GM10266 (cell line): Measurements from ENCODE around the gene KCNH6.

Experiments used
- DNase-seq: peaks from one replicate; pipeline ENCODE4 v3.0.0; 2012; ENCODE audit errors: extremely low spot score
- CTCF ChIP-seq: IDR thresholded peaks from 2 replicates; pipeline ENCODE4 v1.5.1; 2012; ENCODE audit warnings: mild to moderate bottlenecking, low read depth; ENCODE audit not compliant: control insufficient read depth, insufficient read depth; ENCODE audit errors: missing control alignments

Gene KCNH6

DNA sequence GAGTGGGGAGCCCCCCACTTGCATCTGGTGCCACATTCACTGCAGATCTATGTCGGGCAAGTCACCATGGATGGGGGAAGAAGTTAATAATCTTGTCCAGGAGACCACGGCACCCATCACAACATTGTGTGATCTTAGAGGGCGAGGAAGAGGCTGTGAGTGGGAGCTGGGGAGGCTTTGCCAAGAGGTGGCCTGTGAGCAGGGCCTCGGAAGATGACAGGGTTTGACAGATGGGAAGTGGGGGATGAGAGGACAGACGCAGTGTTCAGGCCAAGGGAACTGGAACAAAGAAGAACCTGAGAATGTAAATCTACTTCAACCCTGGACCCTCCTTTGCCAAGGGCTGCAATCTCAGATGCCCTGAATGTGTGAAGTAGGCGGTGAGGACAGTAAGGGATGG, 33.9 kb upstream of the KCNH6 start:
- no peak for DNase-seq
- no peak for TF ChIP-seq CTCF

DNA sequence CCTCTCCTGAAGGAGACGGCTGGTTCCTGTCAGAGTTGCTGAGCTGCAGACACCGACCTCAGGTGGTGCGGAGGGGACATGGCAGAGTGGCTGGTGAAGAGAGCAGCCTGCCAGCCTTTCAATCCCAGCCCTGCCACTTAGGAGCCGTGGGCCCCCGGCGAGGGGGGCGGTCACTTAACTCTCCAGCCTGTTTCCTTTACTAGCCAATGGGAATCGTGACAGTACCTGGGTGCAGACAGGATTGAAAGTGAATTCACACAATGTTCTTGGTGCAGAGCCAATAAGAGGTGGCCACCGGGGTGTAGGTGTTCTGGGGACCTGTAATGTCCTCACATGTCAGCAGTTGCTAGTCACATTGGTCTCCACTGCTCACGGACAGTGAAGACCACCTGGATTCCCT, 32.8 kb upstream of the KCNH6 start:
- TF ChIP-seq CTCF = no peak

DNA sequence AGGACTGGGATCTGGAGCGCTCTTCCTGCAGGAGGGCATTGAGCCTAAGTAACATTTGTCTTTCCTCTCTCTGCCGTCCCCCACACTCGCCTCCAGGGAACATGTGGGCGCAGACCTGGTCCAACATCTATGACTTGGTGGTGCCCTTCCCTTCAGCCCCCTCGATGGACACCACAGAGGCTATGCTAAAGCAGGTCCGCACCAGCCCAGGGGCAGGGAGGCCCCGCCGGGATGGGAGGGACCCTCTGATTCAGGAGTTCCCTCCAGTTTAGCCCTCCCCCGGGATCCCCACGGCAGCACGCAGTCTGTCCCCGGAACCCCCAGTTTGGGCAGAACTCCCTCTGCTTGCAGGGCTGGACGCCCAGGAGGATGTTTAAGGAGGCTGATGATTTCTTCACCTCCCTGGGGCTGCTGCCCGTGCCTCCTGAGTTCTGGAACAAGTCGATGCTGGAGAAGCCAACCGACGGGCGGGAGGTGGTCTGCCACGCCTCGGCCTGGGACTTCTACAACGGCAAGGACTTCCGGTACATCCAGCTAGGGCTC, 32.2 kb upstream of the KCNH6 start:
- no peak for TF ChIP-seq CTCF
- no peak for DNase-seq

More for the DNA sequence above, 32.8 kb upstream of the KCNH6 start:
- no peak for DNase-seq

- no peak for DNase-seq
- no peak for TF ChIP-seq CTCF
These were observed 31.7 kb upstream of the KCNH6 start for GRCh38 chr17:63491413-63491812.

GRCh38 chr17:63491977-63492618, 31.1 kb upstream of the KCNH6 start:
- no peak for TF ChIP-seq CTCF
- no peak for DNase-seq

DNA sequence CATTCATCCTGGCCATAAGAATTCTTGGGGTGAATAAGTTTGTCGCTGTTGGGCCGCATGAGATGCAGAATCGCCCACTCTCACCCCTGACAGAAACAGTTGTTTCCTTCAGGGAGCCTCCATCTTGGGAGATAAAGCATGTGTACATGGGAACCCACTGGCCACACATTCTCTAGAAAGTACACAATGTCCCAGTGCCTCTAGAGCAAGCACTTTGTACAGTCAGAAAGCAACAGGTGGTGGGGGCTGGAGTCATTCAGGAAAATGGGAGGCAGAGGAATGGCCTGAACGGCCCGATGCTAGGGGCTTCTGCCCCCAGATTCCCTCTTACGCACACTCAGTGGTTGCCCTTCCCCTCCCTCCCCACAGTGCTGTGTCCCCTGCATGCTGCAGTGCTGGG, 30.2 kb upstream of the KCNH6 start:
- TF ChIP-seq CTCF = no peak
- no peak for DNase-seq

DNA sequence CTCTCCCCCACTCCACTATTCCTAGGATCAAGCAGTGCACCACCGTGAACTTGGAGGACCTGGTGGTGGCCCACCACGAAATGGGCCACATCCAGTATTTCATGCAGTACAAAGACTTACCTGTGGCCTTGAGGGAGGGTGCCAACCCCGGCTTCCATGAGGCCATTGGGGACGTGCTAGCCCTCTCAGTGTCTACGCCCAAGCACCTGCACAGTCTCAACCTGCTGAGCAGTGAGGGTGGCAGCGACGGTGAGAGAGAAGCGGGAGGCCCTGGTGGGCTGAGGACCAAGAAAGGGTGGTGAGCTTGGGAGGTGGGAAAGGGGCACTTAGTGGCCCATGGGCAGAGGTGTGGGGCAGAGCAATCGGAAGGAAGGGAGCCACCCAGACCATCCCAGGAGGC, 29.7 kb upstream of the KCNH6 start:
- TF ChIP-seq CTCF = no peak
- DNase-seq = no peak
